HepG2 (cell line): ENCODE measurements around the gene SMIM21. TPM values are rescaled to one million over a fixed set of nuclear protein-coding genes. Genes with fewer than 3 reads are reported as not detected.

Experiments
- ATAC-seq: fragments of 200-7000 bp; cut with Tn5 transposase; 3 replicates; pipeline ENCODE4 v1.9.1; 2020; ENCODE audit warnings: mild to moderate bottlenecking, moderate library complexity
- BruUV-seq: library from RNA; stranded (reverse); fragments of 400-500 nt; replicated peaks from 2 replicates; lab custom pipeline; 2021; lab: Mats Ljungman, UMichigan
- CTCF ChIA-PET: fragments of 300-600 bp; formaldehyde crosslinking; extraction: SDS; loops from one replicate; lab custom pipeline; 2021; ENCODE audit warnings: low total read pairs, inconsistent platforms, low intra/inter-chr PET ratio; lab: Yijun Ruan, JAX
- POLR2A ChIA-PET: fragments of 350-600 bp; sonication (Branson Sonifier 250); formaldehyde crosslinking; loops from one replicate; lab custom pipeline; 2020; ENCODE audit warnings: antibody characterized with exemption, inconsistent platforms; lab: Yijun Ruan, JAX
- DNase-seq: peaks from one replicate; pipeline ENCODE4 v3.0.0-alpha.2; 2015; ENCODE audit warnings: low spot score
- FAIRE-seq: peaks from 3 replicates; lab custom pipeline; 2011; peaks lifted over from hg19 to GRCh38; lab: Jason Lieb, UNC
- H2AFZ ChIP-seq: one replicate; pipeline ENCODE4 v1.6.1; 2011; ENCODE audit warnings: low read length, inconsistent platforms
- H3K27ac ChIP-seq: fragments of 300-600 bp; 3 replicates; pipeline ENCODE4 v1.8.0; 2011; ENCODE audit warnings: mixed run types, mild to moderate bottlenecking, mixed read lengths, low read length, inconsistent platforms; ENCODE audit not compliant: insufficient read depth; ENCODE audit errors: extremely low read length
- H3K27me3 ChIP-seq, 2 experiments: fragments of 200-600 bp in 1 of 2; 2 replicates in 1 of 2; 3 replicates in 1 of 2; pipeline versions ENCODE4 v1.6.0 to v1.8.0; 2011; ENCODE audit warnings: low read length in 2 of 2, mild to moderate bottlenecking in 2 of 2, moderate library complexity in 2 of 2, inconsistent platforms in 1 of 2; ENCODE audit not compliant: insufficient read depth in 2 of 2, control insufficient read depth in 1 of 2
- H3K36me3 ChIP-seq, 2 experiments: fragments of 200-600 bp in 1 of 2; replicated peaks in 1 of 2; 2 replicates in 1 of 2; 3 replicates in 1 of 2; pipeline versions ENCODE4 v1.5.1 to v1.8.0; 2011; ENCODE audit warnings: low read length in 2 of 2, inconsistent platforms in 1 of 2; ENCODE audit not compliant: insufficient read depth in 2 of 2, control insufficient read depth in 1 of 2
- H3K4me1 ChIP-seq: 2 replicates; pipeline ENCODE4 v1.5.1; 2012; ENCODE audit warnings: low read length, inconsistent platforms; ENCODE audit not compliant: insufficient read depth
- H3K4me2 ChIP-seq: 2 replicates; pipeline ENCODE4 v1.6.0; 2011; ENCODE audit warnings: low read depth, low read length, inconsistent platforms
- H3K4me3 ChIP-seq, 3 experiments: fragments of 200-600 bp in 1 of 3; sonication (generic), shearing (Covaris generic) in 1 of 3; replicated peaks in 1 of 3; 2 replicates each; pipeline ENCODE4 v1.5.1; 2011 to 2016; ENCODE audit warnings: low read length in 3 of 3, inconsistent platforms in 2 of 3, low read depth in 2 of 3, mild to moderate bottlenecking in 2 of 3, control low read depth in 1 of 3, mixed read lengths in 1 of 3; ENCODE audit not compliant: insufficient read depth in 1 of 3
- H3K79me2 ChIP-seq: one replicate; pipeline ENCODE4 v1.6.1; 2011; ENCODE audit warnings: low read length, inconsistent platforms; ENCODE audit not compliant: insufficient read depth
- H3K9ac ChIP-seq: 2 replicates; pipeline ENCODE4 v1.6.0; 2011; ENCODE audit warnings: mild to moderate bottlenecking, low read depth, low read length, inconsistent platforms; ENCODE audit not compliant: insufficient read depth
- H3K9me3 ChIP-seq: 2 replicates; pipeline ENCODE4 v1.5.1; 2012; ENCODE audit warnings: mild to moderate bottlenecking, low read length
- H4K20me1 ChIP-seq: 2 replicates; pipeline ENCODE4 v1.6.0; 2011; ENCODE audit warnings: inconsistent platforms, mild to moderate bottlenecking, low read length, moderate library complexity; ENCODE audit not compliant: insufficient read depth
- ATF7 ChIP-seq, 2 experiments: fragments of 450-650 bp in 1 of 2; sonication (generic) in 1 of 2; formaldehyde crosslinking in 1 of 2; IDR thresholded peaks; 2 replicates each; pipeline versions ENCODE4 v1.4.0 to v1.6.1; 2016 to 2020; ENCODE audit warnings: antibody characterized with exemption in 1 of 2, mild to moderate bottlenecking in 1 of 2, missing genetic modification reagents in 1 of 2
- ETV5 ChIP-seq: IDR thresholded peaks from 2 replicates; pipeline ENCODE4 v1.6.1; 2018; ENCODE audit warnings: missing biosample characterization, missing genetic modification reagents, inconsistent platforms, borderline replicate concordance
- FOSL2 ChIP-seq: sonication (generic); formaldehyde crosslinking; IDR thresholded peaks from 2 replicates; pipeline ENCODE4 v1.4.0; 2020; ENCODE audit warnings: missing genetic modification reagents
- KDM1A ChIP-seq: IDR thresholded peaks from 2 replicates; pipeline ENCODE4 v1.6.1; 2016; ENCODE audit warnings: missing compliant biosample characterization
- NFIB ChIP-seq: sonication (generic); formaldehyde crosslinking; IDR thresholded peaks from 2 replicates; pipeline ENCODE4 v1.9.0; 2021; ENCODE audit warnings: missing genetic modification reagents, mild to moderate bottlenecking, borderline replicate concordance
- ZNF382 ChIP-seq: sonication (generic); formaldehyde crosslinking; IDR thresholded peaks from 2 replicates; pipeline ENCODE4 v1.5.0; 2020; ENCODE audit warnings: missing genetic modification reagents, mild to moderate bottlenecking, borderline replicate concordance
- ZNF720 ChIP-seq: sonication (generic); formaldehyde crosslinking; IDR thresholded peaks from 2 replicates; pipeline ENCODE4 v1.4.0; 2020; ENCODE audit warnings: missing genetic modification reagents
- WGBS: methylation state at CpG from one replicate; pipeline ENCODE4 v1.1.6; 2017; ENCODE audit warnings: low lambda C conversion rate; 5-methylcytosine and 5-hydroxymethylcytosine counted together
- in situ Hi-C: cut with HindIII; loops from 2 replicates; pipeline ENCODE4 v1.10.0; 2017; ENCODE audit warnings: low pct_unique_long_range_greater_than_20kb; ENCODE audit not compliant: extremely low pct_ligation_motif_present
- intact Hi-C: fragments of 100-400 bp; cut with micrococcal nuclease; formaldehyde crosslinking; loops from one replicate; pipeline ENCODE4 v1.10.0; 2022; ENCODE audit not compliant: unreplicated experiment
- polyA plus RNA-seq, 8 experiments: library from polyadenylated mRNA; depleted of rRNA in 3 of 8; stranded (reverse) in 7 of 8; unstranded in 1 of 8; fragments of >200 nt; fragmentation: Illumina TruSeq in 4 of 8; extraction: Trizol in 4 of 8; gene quantifications; 2 replicates each; pipeline versions ENCODE4 v1.2.1 to v1.2.3, GENCODE V29; 2011 to 2016; ENCODE audit warnings: low read depth in 4 of 8, missing spikeins in 1 of 8, mixed read lengths in 1 of 8; ENCODE audit not compliant: insufficient read depth in 1 of 8
- total RNA-seq, 5 experiments: library from RNA; depleted of rRNA; stranded (reverse); fragments of >200 nt; fragmentation: Illumina TruSeq; extraction: Trizol; gene quantifications; 2 replicates each; pipeline ENCODE4 v1.2.3, GENCODE V29; 2016; ENCODE audit warnings: low read depth in 1 of 5
- TF ChIP-seq, protein P1 (sequence below): sonication (generic); formaldehyde crosslinking; IDR thresholded peaks from 2 replicates; pipeline ENCODE4 v1.4.0; 2020; ENCODE audit warnings: missing genetic modification reagents

SMIM21 gene
- total and polyA plus RNA-seq, 2 of the 13 experiments (the other 11 are each of a cell fraction or from before 2014, with no cell fraction given): not detected

DNA sequence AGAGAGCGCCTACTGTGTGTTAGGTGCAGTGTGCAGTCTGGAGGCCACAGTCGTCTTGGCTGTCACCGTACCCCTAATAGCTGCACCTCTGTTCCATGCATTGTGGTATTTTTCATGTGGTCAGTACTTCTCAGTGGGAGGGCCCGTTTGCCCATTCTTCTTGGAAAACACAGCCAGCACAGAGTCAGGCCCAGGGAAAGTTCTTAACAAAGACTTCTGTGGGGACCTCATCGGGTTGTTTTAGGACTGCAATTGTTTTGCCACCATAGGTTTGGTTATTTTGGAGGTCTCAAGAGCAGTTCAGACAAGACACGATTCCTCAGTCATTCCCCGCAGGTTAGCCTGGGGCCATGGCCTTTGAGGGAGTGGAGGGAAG is 62.3 kb downstream of the SMIM21 start:
- H4K20me1 ChIP-seq: no peaks in the 10 kb centered on the region
- no peak overlapping the region for H3K9ac ChIP-seq
- no peak overlapping the region for H3K27ac ChIP-seq
- no peak overlapping the region for H3K4me3 ChIP-seq
- WGBS: 40% methylated on average over 7 of the region's 7 CpGs
- intact Hi-C loops: no loop called here
- in situ Hi-C loops: no loop called here
- ATAC-seq (no peak), FAIRE-seq (no peak), DNase-seq (no peak)
- H3K27me3 ChIP-seq: peaks cover 0 to 44% of the 10 kb centered on the region in 2 experiments; a peak in 2 of 5 replicates
- no peak overlapping the region for H3K4me2 ChIP-seq
- TF ChIP-seq ZNF720 (CRISPR knock-in tag) (no peak), FOSL2 (CRISPR knock-in tag) (no peak), ETV5 (CRISPR knock-in tag) (no peak), KDM1A (CRISPR knock-in tag) (no peak), NFIB (no peak), ZNF382 (no peak), ATF7 (IDR thresholded peaks at IDR 0.05) (no peak), ATF7 (CRISPR knock-in tag; IDR thresholded peaks at IDR 0.05) (no peak)
- TF ChIP-seq, protein P1, sequence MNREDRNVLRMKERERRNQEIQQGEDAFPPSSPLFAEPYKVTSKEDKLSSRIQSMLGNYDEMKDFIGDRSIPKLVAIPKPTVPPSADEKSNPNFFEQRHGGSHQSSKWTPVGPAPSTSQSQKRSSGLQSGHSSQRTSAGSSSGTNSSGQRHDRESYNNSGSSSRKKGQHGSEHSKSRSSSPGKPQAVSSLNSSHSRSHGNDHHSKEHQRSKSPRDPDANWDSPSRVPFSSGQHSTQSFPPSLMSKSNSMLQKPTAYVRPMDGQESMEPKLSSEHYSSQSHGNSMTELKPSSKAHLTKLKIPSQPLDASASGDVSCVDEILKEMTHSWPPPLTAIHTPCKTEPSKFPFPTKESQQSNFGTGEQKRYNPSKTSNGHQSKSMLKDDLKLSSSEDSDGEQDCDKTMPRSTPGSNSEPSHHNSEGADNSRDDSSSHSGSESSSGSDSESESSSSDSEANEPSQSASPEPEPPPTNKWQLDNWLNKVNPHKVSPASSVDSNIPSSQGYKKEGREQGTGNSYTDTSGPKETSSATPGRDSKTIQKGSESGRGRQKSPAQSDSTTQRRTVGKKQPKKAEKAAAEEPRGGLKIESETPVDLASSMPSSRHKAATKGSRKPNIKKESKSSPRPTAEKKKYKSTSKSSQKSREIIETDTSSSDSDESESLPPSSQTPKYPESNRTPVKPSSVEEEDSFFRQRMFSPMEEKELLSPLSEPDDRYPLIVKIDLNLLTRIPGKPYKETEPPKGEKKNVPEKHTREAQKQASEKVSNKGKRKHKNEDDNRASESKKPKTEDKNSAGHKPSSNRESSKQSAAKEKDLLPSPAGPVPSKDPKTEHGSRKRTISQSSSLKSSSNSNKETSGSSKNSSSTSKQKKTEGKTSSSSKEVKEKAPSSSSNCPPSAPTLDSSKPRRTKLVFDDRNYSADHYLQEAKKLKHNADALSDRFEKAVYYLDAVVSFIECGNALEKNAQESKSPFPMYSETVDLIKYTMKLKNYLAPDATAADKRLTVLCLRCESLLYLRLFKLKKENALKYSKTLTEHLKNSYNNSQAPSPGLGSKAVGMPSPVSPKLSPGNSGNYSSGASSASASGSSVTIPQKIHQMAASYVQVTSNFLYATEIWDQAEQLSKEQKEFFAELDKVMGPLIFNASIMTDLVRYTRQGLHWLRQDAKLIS (CRISPR knock-in tag): no peak
- POLR2A ChIA-PET: no interaction called here
- H3K79me2 ChIP-seq: no peaks in the 10 kb centered on the region
- no peak overlapping the region for H2AFZ ChIP-seq
- no TSS peak for BruUV-seq
- H3K9me3 ChIP-seq: no peaks in the 10 kb centered on the region
- CTCF ChIA-PET: no interaction called here
- H3K36me3 ChIP-seq: no peaks in the 10 kb centered on the region
- H3K4me1 ChIP-seq: no peaks in the 10 kb centered on the region
